ENCODE measurements around the gene ASB3.

The ASB3 gene

GRCh38 chr2:53711271-53711780, 75.4 kb downstream of the ASB3 start (continued):
- no peak for TF ChIP-seq ZNF623 (tag by site-specific recombination; IDR thresholded peaks at IDR 0.05)

GRCh38 chr2:53708988-53709387, 77.8 kb downstream of the ASB3 start:
- POLR2A ChIA-PET, result no interaction called here
- Histone ChIP-seq H3K4me1 (ENCODE audit: control insufficient read depth, insufficient read depth, low read length) (no peaks in the 10 kb centered on the region), H3K4me3 (ENCODE audit: low read depth, low read length) (no peak overlapping the region), H3K9me3 (ENCODE audit: control insufficient read depth, insufficient read depth, low read depth, low read length) (no peaks in the 10 kb centered on the region), H3K36me3 (ENCODE audit: control insufficient read depth in 2 of 2, insufficient read depth in 1 of 2, low read length in 2 of 2) (peaks cover 4 to 54% of the 10 kb centered on the region in 2 experiments; a peak in 2 of 3 replicates), H3K27ac (ENCODE audit: extremely low read depth, low read depth, low read length) (no peak overlapping the region)
- peak; percentile 98 for TF ChIP-seq ZNF585B (tag by site-specific recombination; IDR thresholded peaks at IDR 0.05)
- TF ChIP-seq TRIM28 (IDR thresholded peaks at IDR 0.05; ENCODE audit: borderline replicate concordance, low read length), result peak; percentile 89; the same call in 1 of the 2 replicates
- peak; percentile 56 for TF ChIP-seq SETDB1 (IDR thresholded peaks at IDR 0.05; ENCODE audit: insufficient read length, low read length)
- no peak for TF ChIP-seq SP3 (tag by site-specific recombination; IDR thresholded peaks at IDR 0.05)
- TF ChIP-seq ZNF704 (tag by site-specific recombination; IDR thresholded peaks at IDR 0.05), result no peak
- CTCF ChIA-PET, result interaction anchor here (0.5 kb wide), 1 partner anchor 47 kb away, joined by 3 read pairs; no protein-coding TSS in a partner anchor

- no peaks in the 10 kb centered on the region for H3K4me1 ChIP-seq (ENCODE audit: control insufficient read depth, insufficient read depth, low read length)
- ChIA-PET CTCF (interaction anchor here (1.0 kb wide), 1 partner anchor 14 kb away, joined by 4 read pairs; no protein-coding TSS in a partner anchor), POLR2A (no interaction called here)
- no peak overlapping the region for H3K4me3 ChIP-seq (ENCODE audit: low read depth, low read length)
- no peaks in the 10 kb centered on the region for H3K9me3 ChIP-seq (ENCODE audit: control insufficient read depth, insufficient read depth, low read depth, low read length)
- TF ChIP-seq ZNF280C (tag by site-specific recombination; IDR thresholded peaks at IDR 0.05) (no peak), ZNF394 (tag by site-specific recombination; IDR thresholded peaks at IDR 0.05; ENCODE audit: borderline replicate concordance) (no peak), GLIS1 (tag by site-specific recombination; IDR thresholded peaks at IDR 0.05) (no peak), ZFP37 (tag by site-specific recombination; IDR thresholded peaks at IDR 0.05) (no peak), PATZ1 (tag by site-specific recombination; IDR thresholded peaks at IDR 0.05) (no peak), ZEB2 (tag by site-specific recombination; IDR thresholded peaks at IDR 0.05) (no peak), MEIS1 (CRISPR knock-in tag; IDR thresholded peaks at IDR 0.05; ENCODE audit: borderline replicate concordance) (no peak)
- peaks cover 3 to 13% of the 10 kb centered on the region in 2 experiments; a peak in 2 of 3 replicates for H3K36me3 ChIP-seq (ENCODE audit: control insufficient read depth in 2 of 2, insufficient read depth in 1 of 2, low read length in 2 of 2)
- no peak overlapping the region for H3K27ac ChIP-seq (ENCODE audit: extremely low read depth, low read depth, low read length)
Observed at GRCh38 chr2:53701221-53701620, 85.5 kb downstream of the ASB3 start.

GRCh38 chr2:53697686-53698085, 89.1 kb downstream of the ASB3 start:
- no peaks in the 10 kb centered on the region for H3K4me1 ChIP-seq (ENCODE audit: control insufficient read depth, insufficient read depth, low read length)
- ChIA-PET CTCF (no interaction called here), POLR2A (no interaction called here)
- H3K4me3 ChIP-seq (ENCODE audit: low read depth, low read length), result no peak overlapping the region
- peaks cover 3 to 17% of the 10 kb centered on the region in 2 experiments; a peak in 2 of 3 replicates for H3K36me3 ChIP-seq (ENCODE audit: control insufficient read depth in 2 of 2, insufficient read depth in 1 of 2, low read length in 2 of 2)
- TF ChIP-seq OVOL3 (tag by site-specific recombination; IDR thresholded peaks at IDR 0.05) (no peak), ZNF677 (tag by site-specific recombination; IDR thresholded peaks at IDR 0.05) (no peak), ZNF26 (tag by site-specific recombination; IDR thresholded peaks at IDR 0.05) (no peak), WT1 (tag by site-specific recombination; IDR thresholded peaks at IDR 0.05) (no peak), ZFP37 (tag by site-specific recombination; IDR thresholded peaks at IDR 0.05) (no peak), ZNF175 (tag by site-specific recombination; IDR thresholded peaks at IDR 0.05) (no peak), BCL11A (tag by site-specific recombination; IDR thresholded peaks at IDR 0.05; ENCODE audit: low read depth) (no peak), ZNF645 (tag by site-specific recombination; IDR thresholded peaks at IDR 0.05) (no peak), ZNF623 (tag by site-specific recombination; IDR thresholded peaks at IDR 0.05) (no peak), ZNF626 (tag by site-specific recombination; IDR thresholded peaks at IDR 0.05) (no peak)
- no peaks in the 10 kb centered on the region for H3K9me3 ChIP-seq (ENCODE audit: control insufficient read depth, insufficient read depth, low read depth, low read length)
- H3K27ac ChIP-seq (ENCODE audit: extremely low read depth, low read depth, low read length), result no peak overlapping the region

Measured in HEK293 (cell line).